Skin of body (tissue), 2 donors: ENCODE results near the gene APPL2. TPM values are rescaled to one million over a fixed set of nuclear protein-coding genes. Genes with fewer than 3 reads are reported as not detected.
"Not testable (repeated sequence)": the region's sequence is repeated elsewhere in the genome, so short reads cannot be mapped to it uniquely, and the experiment has no call there.

Experiments
- DNase-seq: peaks from one replicate; lab custom pipeline; 2025; lab: John Stamatoyannopoulos, UW
- total RNA-seq: library from RNA; depleted of rRNA; stranded (reverse); fragments of >200 nt; gene quantifications from one replicate; pipeline ENCODE4 v1.2.3, GENCODE V29; 2014

APPL2 gene
- total RNA-seq, 1 donor from 2014 or later, result 71.7 TPM

DNA sequence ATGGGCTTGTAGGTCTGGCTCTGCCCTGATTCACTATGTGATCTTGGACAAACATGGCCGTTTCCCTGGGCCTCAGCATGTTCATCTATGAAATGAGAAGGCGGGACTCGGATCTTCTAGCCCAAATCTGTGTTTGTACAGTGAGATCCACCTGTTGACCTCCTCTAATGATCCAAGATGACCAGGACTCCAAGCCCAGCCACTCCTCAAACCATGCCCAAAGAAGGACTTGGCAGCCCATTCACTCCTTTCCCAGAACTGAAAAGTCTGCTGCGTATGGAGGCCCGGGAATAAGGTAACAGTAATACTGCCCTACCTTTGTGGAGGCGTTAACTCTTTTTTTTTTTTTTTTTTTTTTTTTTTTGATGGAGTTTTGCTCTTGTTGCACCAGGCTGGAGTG, 39.9 kb downstream of the APPL2 start:
- no peak for DNase-seq

DNA sequence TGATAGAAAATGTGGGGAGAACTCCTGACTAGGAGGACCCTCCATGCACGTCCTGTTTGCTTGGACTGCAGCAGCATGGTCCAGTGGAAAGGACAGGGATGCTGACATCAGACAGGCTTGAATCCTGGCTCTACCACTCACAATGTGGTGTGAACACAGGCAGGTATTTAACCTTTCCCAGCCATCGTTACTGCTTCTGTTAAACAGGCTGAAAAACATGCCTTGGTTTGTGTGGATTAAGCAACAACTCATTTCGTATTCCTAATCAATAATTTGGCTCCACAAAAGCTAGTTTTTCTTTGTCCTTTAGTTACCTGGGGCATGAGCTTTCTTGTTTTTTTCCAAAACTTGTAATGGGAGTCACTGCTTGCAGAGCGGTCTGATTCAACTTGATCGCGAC, 41.0 kb downstream of the APPL2 start:
- DNase-seq, result no peak

DNA sequence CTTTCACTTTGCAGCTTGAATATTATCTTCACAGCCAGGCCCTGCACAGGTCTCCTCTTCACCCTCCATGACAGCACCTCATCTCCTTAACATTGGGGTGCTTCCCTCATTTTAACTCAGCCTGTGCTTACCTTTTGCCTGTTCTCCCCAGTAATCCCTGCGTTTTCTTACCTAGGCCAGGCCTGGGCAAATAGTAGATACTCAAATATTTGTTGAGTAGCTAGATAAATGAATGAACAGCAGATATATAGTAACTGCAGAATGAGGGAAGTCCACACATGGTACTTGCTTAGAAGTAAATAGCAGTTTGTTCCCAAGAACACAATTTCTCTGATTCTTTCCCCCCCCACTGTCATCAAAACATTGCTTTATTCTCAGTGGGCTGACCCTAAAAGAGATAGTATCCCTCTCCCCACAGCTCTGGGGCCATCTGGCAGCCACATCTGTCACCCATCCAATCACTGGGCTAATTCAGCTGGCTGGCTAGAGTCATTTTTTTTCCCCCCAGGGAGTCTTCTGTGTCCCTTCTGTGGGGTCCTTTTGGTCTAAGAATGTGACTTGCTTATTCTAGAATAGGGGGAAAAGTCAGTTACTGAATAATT, 43.2 kb downstream of the APPL2 start:
- DNase-seq, result no peak

DNA sequence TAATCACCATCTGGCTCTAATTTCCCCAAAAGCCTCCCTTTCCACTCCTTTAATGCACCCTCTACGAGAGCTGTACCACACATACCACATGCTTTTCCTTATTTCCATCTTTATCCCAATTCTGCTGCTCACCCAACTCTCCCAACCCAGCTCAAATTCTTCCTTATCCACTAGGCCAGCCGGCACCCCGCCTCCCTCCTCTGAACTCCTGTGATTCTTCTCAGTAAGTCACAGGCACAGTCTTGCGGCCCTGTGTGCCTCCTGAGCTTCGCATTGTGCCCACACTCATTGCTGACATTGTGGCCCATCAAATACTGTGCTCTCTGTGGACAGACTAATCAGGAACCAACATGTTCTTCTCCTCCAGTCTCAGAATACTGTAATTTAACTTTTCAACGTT, 45.4 kb downstream of the APPL2 start:
- DNase-seq, result no peak

DNA sequence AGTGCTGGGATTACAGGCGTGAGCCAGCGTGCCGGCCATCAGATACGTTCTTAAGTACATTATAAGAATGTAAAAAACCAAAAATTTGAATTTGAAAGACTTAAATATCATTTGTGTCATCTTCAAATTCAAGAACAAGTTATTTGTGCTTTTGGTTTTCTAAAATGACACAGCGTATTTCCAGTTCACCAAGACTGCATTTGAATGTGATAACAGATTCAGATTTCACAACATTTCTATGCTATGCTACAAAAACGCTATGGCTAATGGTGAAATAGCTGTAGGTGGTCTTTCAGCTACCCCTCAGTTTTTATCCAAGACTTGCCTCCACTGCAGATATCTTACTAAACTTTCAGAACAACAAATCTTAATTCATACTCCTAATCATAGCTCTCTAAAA, 46.7 kb downstream of the APPL2 start:
- DNase-seq, result no peak

DNA sequence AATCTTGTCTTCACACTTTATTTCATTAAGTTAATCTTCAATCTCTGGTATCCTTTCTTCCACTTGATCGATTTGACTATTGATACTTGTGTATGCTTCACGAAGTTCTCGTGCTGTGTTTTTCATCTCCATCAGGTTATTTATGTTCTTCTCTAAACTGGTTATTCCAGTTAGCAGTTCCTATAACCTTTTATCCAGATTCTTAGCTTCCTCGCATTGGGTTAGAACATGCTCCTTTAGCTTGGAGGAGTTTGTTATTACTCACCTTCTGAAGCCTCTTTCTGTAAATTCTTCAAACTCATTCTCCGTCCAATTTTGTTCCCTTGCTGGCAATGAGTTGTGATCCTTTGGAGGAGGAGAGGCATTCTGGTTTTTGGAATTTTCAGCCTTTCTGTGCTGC, 52.0 kb downstream of the APPL2 start:
- not testable (repeated sequence) for DNase-seq

DNA sequence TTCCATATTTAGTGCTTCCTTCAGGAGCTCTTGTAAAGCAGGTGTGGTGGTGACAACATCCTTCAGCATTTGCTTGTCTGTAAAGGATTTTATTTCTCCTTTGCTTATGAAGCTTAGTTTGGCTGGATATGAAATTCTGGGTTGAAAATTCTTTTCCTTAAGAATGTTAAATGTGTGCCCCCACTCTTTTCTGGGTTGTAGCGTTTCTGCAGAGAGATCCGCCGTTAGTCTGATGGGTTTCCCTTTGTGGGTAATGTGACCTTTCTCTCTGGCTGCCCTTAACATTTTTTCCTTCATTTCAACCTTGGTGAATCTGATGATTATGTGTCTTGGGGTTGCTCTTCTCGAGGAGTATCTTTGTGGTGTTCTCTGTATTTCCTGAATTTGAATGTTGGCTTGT, 52.6 kb downstream of the APPL2 start:
- not testable (repeated sequence) for DNase-seq

DNA sequence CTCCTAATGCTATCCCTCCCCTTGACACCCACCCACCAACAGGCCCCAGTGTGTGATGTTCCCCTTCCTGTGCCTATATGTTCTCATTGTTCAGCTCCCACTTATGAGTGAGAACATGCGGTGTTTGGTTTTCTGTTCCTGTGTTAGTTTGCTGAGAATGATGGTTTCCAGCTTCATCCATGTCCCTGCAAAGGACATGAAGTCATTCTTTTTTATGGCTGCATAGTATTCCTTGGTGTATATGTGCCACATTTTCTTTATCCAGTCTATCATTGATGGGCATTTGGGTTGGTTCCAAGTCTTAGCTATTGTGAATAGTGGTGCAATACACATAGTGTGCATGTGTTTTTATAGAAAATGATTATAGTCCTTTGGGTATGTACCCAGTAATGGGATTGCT, 56.9 kb downstream of the APPL2 start:
- not testable (repeated sequence) for DNase-seq

DNA sequence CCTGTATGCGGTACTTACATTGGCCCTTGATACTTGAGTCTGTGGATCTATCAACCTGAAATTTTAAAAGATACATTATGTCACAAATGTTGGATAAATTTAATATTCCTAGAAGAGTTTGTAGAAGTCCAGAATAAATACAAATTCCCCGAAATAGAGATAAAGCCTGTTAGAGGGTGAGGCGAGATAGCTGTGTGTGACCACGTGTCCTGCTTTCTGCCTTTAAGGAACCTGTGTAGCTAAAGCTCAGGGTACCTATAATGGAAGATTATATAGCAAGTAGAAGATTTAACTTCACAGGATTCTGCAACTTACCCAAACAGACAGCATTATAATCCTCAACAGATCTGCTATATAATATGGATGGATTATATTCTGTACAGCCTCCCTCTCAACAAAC, 58.8 kb downstream of the APPL2 start:
- no peak for DNase-seq

DNA sequence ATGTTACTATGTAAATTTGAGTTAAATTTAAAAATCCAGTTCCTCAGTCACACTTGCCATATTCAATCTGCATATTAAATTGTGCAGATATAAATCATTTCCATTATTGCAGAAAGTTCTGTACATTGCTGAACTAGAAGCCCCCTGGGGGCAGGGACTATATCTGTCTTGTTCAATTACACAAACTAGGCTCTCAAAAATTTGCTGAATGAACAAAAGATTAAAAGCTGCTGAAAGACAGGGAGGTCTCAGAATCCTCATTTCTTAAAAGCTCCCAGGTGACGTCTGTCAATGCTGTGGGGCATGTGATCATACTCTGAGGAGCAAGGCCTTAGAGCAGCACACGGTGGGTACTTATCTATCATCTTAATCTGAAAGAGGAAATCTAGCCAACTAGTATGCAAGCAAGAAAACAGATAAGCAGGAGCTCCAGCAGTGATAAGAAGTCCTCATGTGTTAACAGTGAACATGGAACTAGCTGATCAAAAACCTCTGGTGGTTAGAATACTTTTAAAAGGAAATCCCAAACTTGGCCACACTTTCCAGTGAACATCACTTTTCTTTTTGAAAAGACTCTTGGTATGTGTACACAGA, 60.5 kb downstream of the APPL2 start:
- DNase-seq, result no peak

DNA sequence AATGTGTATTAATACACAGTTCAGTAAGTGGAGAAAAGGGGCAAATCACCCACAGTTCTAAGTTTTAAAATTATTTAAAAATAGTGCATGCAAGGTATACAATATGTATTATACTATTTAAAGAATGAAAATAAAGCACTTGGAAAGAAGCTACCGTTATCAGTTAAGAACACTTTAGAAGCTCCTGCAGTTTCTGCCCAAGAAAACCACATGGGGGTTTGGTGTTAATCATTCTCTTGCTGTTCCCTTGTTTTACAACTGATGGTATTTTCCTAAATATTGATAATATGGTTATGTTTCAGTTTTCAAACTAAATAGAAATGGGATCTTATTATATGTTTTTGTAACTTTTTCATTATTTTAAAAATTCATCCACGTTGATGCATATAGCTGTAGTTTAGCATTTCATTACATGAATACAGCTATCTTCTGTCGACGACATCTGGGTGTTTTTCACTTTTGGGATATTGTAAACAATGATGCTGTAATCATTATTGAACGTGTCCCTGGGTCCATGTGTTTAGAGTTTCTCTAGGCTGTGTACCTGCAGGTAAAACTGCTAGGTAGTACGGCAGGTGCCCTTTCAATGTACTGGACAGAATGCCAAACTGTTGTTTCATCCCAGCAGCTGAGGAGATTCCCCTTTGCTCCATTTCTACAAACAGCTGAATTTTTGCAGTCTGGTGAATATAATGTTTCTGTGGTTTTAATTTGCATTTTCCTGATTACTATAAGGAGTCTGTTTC, 64.1 kb downstream of the APPL2 start:
- no peak for DNase-seq

DNA sequence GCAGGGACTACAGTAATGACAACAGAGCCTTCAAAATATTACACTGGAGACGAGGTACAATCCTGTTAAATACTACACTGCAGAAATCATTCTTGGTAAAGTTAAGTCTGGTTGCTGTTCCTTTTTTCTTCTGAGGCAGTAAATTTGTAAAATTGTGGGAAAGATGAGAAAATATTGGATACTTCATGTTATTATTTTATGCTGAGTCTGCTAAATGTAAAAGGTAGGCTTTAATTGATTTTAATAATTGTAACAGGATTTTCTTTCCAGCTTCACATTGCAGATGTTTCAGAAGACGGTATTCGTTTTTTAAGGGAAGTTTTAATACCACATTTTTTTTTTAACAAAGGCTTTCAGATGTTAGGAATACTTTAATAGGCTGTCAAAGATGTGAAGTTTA, 65.8 kb downstream of the APPL2 start:
- DNase-seq, result no peak

DNA sequence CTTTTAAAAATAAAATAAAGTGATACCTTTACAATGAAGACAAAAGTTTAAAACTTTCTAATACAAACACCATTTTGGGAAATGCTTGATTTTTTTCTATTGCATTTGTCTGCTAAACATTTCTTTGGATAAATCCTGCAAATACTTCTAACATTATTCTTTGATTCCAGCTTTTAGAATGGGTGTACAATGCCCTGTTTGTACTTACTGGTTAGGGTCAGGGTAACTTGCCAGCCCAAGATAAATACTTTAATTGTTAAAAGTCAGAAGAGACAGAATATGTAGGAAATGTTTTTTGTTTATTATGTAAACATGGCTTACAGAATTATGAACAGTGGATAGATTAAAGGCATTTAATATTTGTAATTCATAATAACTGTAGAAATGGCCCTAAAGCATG, 68.0 kb downstream of the APPL2 start:
- no peak for DNase-seq

DNA sequence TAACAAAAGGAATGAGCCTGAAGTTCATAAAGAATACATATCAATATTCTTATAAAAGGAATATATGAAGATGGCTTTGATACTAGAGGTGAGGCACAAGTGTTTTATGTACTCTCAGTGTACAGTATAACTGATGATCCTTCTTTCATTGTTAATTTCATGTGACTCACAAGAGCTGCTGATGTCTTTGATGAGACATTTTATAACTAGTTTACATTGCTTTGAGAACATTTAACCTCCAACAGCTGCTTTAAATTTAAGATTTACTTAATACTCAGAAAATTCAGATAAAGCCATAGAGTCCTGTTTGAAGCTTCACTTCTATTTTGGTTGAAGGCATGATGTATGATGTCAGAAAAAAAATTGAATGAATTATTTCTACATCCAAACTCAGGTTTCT, 68.6 kb downstream of the APPL2 start:
- no peak for DNase-seq

DNA sequence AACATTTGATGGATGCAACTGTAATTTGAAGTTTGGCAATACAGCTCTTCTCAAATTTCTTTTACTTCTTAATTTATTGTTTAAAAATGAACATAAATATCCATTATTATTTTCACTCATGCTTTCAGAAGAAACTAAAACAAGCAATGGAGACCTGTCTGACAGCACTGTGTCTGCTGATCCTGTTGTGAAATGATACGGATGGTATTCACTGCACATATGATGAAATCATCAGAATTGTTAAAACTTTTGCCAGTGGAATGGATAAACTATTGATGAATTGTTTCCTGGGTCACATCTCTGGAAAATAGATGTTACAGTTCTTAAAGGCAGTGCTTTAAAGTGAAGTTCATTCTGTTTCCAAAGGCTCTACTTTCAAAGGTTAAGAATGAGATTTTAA, 69.2 kb downstream of the APPL2 start:
- DNase-seq, result no peak

DNA sequence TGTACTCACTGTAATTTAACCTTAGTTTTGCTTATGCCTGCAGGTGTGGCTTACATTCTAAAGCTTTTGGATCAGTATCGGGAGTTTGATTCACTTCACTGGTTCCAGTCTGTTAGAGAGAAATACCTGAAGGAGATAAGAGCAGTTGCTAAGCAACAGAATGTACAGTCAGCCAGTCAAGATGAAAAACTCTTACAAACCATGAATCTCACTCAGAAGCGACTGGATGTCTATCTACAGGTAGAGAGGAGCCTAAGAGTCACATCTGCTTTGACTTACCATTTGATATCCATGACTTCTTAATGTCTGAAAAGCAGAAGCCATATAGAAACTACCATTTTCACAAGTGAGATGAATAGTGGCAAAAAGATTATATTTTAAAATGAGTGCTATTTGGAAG, 71.9 kb downstream of the APPL2 start:
- DNase-seq, result no peak

DNA sequence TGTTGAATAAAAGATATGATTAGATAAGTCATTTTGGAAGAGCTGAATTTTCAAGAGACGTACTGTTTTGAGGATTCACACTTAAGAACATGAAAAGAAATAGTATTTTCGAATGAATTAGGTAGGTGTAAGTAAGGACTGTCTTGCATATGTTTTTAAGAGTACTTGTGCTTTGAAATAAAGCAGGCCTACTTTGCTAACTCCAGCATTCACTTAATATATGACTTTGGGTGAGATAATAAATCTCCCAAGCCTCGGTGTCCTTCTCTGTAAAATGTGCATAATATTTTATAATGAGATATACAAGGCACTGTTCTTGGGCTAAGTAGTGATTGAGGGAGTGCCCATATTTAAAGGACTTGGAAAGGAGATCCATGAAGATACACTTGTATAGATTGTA, 73.8 kb downstream of the APPL2 start:
- no peak for DNase-seq

DNA sequence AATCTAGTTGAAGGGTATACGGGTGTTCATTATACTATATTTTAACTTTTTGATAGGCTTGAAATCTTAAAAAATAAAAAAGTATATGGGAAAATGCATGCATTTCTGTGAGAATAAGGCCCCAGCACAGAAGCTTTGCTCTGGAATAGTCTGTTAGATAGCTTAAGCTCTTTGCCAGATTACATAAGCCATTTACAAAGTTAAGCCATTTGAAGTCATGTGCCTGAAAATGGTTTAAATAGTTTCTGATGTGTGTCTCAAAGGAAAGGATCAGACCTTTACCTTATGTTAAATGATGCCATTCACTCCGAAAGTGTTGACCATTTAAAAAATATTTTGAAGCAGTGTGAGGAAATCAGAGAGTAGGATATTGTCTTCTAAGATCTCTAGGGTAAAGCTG, 77.1 kb downstream of the APPL2 start:
- DNase-seq, result no peak

DNA sequence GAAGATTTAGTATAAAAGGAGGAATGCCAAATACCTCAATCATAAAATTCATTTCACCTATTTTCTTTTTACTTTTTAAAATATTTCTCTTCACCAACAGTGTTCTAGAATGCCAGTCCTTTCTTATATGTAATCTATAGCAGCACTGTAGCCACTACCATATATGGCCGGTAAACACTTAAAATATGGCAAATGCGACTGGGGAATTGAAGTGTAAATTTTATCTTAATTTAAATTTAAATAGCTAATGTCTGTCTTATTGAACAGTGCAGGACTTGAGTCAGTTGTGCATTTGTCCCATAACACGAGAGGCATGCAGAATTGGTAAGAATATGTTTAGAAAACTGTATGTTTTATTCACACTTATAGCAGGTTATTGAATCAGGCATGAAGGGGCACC, 78.4 kb downstream of the APPL2 start:
- no peak for DNase-seq

DNA sequence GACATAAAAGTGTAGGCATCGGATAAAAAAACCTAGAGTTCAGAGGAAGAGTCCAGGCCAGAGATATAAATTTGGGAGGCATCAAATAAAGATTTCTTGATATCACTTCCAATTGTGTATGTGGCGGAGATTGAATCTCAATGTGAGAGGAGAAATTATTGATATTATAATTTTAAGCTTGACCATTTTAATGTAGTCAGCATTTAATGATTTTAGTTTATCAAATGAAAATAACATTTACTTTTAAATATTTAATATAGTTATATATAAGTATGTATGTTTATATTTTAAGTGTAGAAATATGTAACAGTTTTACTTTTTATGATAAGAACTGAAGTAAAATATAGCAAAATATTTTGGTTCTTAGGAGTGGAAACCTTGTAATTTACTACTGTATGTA, 79.7 kb downstream of the APPL2 start:
- DNase-seq, result no peak

DNA sequence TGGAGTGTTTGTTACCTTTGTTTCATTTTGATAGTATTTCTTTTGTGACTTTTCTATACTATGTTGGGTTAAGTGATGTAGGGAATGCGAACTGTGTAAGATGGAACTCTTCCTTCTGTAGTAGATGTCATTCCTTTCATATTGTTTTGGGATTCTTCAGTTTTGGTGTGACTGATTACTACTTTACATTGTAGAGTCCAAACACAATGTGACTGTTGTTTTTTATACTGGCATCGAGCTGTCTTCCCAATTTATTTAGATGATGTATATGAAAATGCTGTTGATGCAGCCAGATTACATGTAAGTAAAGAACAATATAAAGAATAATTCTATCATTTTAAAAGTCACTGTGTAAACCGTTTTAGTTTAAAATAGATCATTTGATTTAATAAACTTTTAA, 93.7 kb downstream of the APPL2 start:
- DNase-seq, result no peak

DNA sequence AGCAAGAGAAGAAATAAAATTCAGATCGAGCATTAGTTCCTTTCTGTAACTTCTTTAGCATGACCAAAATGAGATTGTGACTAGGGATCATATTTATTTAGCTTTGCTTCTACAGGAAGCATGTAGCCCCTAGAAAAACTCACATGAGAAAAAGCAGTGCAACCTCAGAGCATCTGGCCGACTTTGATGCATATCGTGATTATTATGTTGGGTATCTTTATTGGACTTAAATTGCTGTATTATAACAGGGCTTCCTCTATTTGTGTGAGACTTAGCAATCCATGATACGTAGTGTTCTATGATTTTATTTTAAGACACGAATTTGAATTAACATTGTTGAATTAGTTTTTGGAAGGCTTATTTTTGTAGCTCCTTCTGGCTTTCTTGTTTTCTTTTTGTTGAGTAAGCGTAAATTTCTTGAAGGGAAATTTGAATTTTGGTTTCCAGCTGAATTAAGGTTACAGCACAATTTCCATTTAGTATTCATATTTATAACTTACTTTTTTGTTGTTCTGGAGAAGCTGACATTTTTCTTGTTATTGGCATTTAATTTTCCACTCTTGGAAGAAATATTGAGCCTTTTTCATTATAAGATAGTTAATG, 94.6 kb downstream of the APPL2 start:
- no peak for DNase-seq

DNA sequence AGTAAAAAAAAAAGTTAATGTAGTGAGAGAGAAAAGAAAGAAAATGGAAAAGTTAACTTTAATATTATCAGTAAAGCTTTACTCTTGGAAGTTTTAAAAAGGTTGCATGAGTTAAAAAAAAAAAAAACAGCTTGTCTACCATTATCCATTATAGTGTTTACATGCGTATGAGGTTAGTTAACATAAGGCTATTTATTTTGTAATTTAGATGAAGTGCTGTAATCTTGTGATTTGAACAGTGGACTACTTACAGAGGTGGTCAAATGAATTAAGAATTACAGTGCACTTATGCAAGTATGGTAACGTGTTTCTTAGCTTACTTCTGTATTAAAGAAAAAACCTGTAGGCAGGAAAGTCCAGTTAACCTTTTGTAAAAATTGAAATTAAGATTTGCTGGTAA, 97.7 kb downstream of the APPL2 start:
- DNase-seq, result no peak
